ENCODE results near the gene A2M. TPM values are rescaled to one million over a fixed set of nuclear protein-coding genes. Genes with fewer than 3 reads are reported as not detected.

The A2M gene
- total and polyA plus RNA-seq, 2 of the 8 experiments (the other 6 are each of a cell fraction or from before 2014, with no cell fraction given) = 0.15 TPM; not detected in 1

DNA sequence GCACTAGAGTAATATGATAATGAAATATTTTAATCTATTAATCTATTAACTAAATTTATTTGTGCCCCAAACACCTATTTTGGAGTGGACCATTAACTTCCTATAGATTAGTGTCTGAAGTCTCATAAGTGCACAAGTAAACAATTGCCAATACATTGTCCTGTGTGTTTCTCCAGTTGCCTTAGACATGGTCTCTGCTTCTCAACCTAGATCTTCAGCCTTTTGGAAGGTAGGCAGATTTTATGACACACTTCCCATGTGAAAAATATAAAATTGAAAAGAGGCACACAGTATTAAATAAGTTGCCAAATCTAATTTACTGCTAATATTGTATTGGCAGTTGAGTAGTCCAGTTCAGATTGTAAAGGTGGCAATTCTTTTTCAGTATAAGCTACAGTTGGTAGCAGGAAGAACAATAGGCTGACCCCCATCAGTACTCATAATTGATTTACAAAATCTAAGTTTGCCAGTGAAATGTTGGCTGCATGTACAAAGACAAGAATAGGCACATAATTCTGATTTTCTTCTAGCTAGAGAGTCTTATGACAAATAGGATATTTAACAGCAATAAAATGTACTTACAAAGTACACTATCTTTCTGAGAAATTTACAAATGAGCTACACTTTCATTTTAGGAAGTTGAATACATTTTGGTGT, 10.8 kb downstream of the A2M start:
- H3K4me1 ChIP-seq (replicated peaks in 1 of 4; ENCODE audit: control insufficient read depth in 3 of 4, insufficient read depth in 4 of 4, low read length in 3 of 4) = no peaks in the 10 kb centered on the region
- no peak overlapping the region for H3K4ac ChIP-seq (replicated peaks; ENCODE audit: insufficient read length, low read depth, low read length)
- TF ChIP-seq CREB1 (IDR thresholded peaks at IDR 0.05) (no peak), FOSL1 (IDR thresholded peaks at IDR 0.05; ENCODE audit: insufficient read depth, low read depth, low read length) (no peak), TBP (IDR thresholded peaks at IDR 0.05; ENCODE audit: low read depth, low read length) (no peak), TEAD4 (IDR thresholded peaks at IDR 0.05; ENCODE audit: low read depth, low read length) (no peak), GTF2F1 (IDR thresholded peaks at IDR 0.05; ENCODE audit: borderline replicate concordance, low read depth, low read length) (no peak), CHD1 (IDR thresholded peaks at IDR 0.05; ENCODE audit: low read depth, low read length) (no peak), NRF1 (IDR thresholded peaks at IDR 0.05; ENCODE audit: low read depth, low read length) (no peak), TAF7 (optimal IDR thresholded peaks at IDR 0.05; ENCODE audit: borderline replicate concordance, low read depth, low read length) (no peak), JUND (IDR thresholded peaks at IDR 0.05; ENCODE audit: low read length) (no peak), YY1 (IDR thresholded peaks at IDR 0.05; ENCODE audit: low read depth, low read length) (no peak), SIRT6 (IDR thresholded peaks at IDR 0.05; ENCODE audit: low read length) (no peak), SP4 (IDR thresholded peaks at IDR 0.05; ENCODE audit: low read length) (no peak), RAD21 (IDR thresholded peaks at IDR 0.05 in 1 of 2, conservative IDR thresholded peaks at IDR 0.05 in 1 of 2; ENCODE audit: low read depth in 2 of 2, low read length in 2 of 2) (no peak)
- TF ChIP-seq, protein P1, sequence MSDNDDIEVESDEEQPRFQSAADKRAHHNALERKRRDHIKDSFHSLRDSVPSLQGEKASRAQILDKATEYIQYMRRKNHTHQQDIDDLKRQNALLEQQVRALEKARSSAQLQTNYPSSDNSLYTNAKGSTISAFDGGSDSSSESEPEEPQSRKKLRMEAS (IDR thresholded peaks at IDR 0.05) = no peak
- TF ChIP-seq, protein P2, sequence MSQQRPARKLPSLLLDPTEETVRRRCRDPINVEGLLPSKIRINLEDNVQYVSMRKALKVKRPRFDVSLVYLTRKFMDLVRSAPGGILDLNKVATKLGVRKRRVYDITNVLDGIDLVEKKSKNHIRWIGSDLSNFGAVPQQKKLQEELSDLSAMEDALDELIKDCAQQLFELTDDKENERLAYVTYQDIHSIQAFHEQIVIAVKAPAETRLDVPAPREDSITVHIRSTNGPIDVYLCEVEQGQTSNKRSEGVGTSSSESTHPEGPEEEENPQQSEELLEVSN (IDR thresholded peaks at IDR 0.05) = no peak
- ChIA-PET CTCF (ENCODE audit: partially characterized antibody) (interaction anchor here (0.6 kb wide), 1 partner anchor 528 kb away, joined by 3 read pairs; no protein-coding TSS in a partner anchor), POLR2A (ENCODE audit: partially characterized antibody) (no interaction called here)
- no peak overlapping the region for H2BK20ac ChIP-seq (ENCODE audit: low read length)
- no peak overlapping the region for H2AFZ ChIP-seq (ENCODE audit: low read length)
- no peak overlapping the region for H3K4me3 ChIP-seq (ENCODE audit: extremely low read depth in 1 of 4, insufficient read depth in 2 of 4, low read depth in 3 of 4, low read length in 4 of 4)
- H4K5ac ChIP-seq (ENCODE audit: insufficient read length, low read depth, low read length) = no peak overlapping the region
- DNase-seq (ENCODE audit: low read depth in 1 of 2, low spot score in 2 of 2) (no peak), FAIRE-seq (no peak)
- no peak overlapping the region for H2BK12ac ChIP-seq (ENCODE audit: low read depth, low read length)
- no peaks in the 10 kb centered on the region for H4K20me1 ChIP-seq (replicated peaks in 1 of 2; ENCODE audit: control insufficient read depth in 1 of 2, insufficient read depth in 2 of 2, low read length in 2 of 2)
- no peaks in the 10 kb centered on the region for H3K36me3 ChIP-seq (ENCODE audit: control insufficient read depth in 2 of 4, insufficient read depth in 4 of 4, low read length in 3 of 4)
- no peak overlapping the region for H2AK5ac ChIP-seq (ENCODE audit: low read depth, low read length)
- no peaks in the 10 kb centered on the region for H3K79me1 ChIP-seq (ENCODE audit: low read depth, low read length)
- H3K27ac ChIP-seq (ENCODE audit: low read depth, low read length) = no peak overlapping the region
- no peaks in the 10 kb centered on the region for H3K27me3 ChIP-seq (replicated peaks in 1 of 4; ENCODE audit: control insufficient read depth in 3 of 4, extremely low read depth in 1 of 4, insufficient read depth in 3 of 4, low read length in 3 of 4)
- H3K23me2 ChIP-seq (ENCODE audit: low read depth, low read length) = no peaks in the 10 kb centered on the region
- no peaks in the 10 kb centered on the region for H3K9me3 ChIP-seq (ENCODE audit: insufficient read depth in 2 of 2, low read depth in 1 of 2, low read length in 1 of 2)
- H2BK5ac ChIP-seq (ENCODE audit: low read depth, low read length) = no peak overlapping the region
- H3K18ac ChIP-seq (ENCODE audit: extremely low read depth, low read length) = no peak overlapping the region
- no peak overlapping the region for H4K8ac ChIP-seq (ENCODE audit: extremely low read depth, insufficient read depth, low read length)
- H3K4me2 ChIP-seq (ENCODE audit: insufficient read depth in 1 of 2, low read depth in 2 of 2, low read length in 2 of 2) = no peak overlapping the region
- H3K79me2 ChIP-seq (ENCODE audit: control insufficient read depth in 1 of 2, insufficient read depth in 2 of 2, low read length in 2 of 2) = no peaks in the 10 kb centered on the region
- H3K23ac ChIP-seq (ENCODE audit: insufficient read length) = no peak overlapping the region
- H3K56ac ChIP-seq (replicated peaks; ENCODE audit: insufficient read length, low read depth, low read length) = no peak overlapping the region
- no peak overlapping the region for H2BK15ac ChIP-seq (ENCODE audit: low read length)
- no peak overlapping the region for H2BK120ac ChIP-seq (replicated peaks; ENCODE audit: low read depth, low read length)
- no peak overlapping the region for H4K91ac ChIP-seq (replicated peaks; ENCODE audit: insufficient read length, low read length)
- H3K9ac ChIP-seq (replicated peaks in 1 of 4; ENCODE audit: extremely low read depth in 1 of 4, low read depth in 3 of 4, low read length in 3 of 4) = no peak overlapping the region
- H3K14ac ChIP-seq (ENCODE audit: insufficient read length) = no peak overlapping the region

Measured in H1 (cell line).